PFSK-1 (cell line): ENCODE measurements around the gene STX1A.

Experiments
- POLR2AphosphoS5 ChIP-seq: IDR thresholded peaks from 2 replicates; pipeline ENCODE4 v1.6.1; 2012; ENCODE audit warnings: low read depth, mild to moderate bottlenecking, control low read depth, low read length, moderate library complexity
- REST ChIP-seq, 2 experiments: IDR thresholded peaks; 2 replicates each; pipeline versions ENCODE4 v1.6.1 to v1.8.0; 2011 to 2012; ENCODE audit warnings: low read depth in 2 of 2, low read length in 2 of 2, control low read depth in 1 of 2, inconsistent platforms in 1 of 2, mild to moderate bottlenecking in 1 of 2, moderate library complexity in 1 of 2; ENCODE audit not compliant: insufficient read depth in 1 of 2
- SIN3A ChIP-seq: IDR thresholded peaks from 2 replicates; pipeline ENCODE4 v1.6.1; 2012; ENCODE audit warnings: mild to moderate bottlenecking, low read length, moderate library complexity, borderline replicate concordance; ENCODE audit not compliant: insufficient read depth
- TAF1 ChIP-seq: IDR thresholded peaks from 2 replicates; pipeline ENCODE4 v1.6.1; 2012; ENCODE audit warnings: low read length, control low read depth, borderline replicate concordance; ENCODE audit not compliant: insufficient read depth

DNA sequence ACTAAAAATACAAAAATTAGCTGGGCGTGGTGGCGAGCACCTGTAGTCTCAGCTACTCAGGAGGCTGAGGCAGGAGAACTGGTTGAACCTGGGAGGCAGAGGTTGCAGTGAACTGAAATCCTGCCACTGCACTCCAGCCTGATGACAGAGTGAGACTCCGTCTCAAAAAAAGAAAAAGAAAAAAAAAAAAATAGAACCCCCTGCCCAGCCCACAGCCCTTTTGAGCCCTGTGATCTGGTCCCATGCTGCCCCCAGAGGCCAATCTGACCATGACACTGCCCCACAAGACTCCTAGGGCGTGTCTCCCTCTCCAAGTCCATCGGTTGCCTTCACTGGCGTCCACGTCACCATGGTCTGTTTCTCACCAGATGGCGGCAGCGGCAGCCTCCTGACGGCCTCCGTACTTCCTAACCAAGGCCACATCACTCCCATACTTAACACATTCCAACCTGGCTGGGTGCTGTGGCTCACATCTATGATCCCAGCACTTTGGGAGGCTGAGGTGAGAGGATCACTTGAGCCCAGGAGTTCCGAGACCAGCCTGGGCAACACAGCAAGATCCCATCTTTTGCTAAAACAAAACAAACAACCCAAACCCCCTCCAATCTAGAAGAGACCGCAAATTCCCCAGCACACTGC lies 18.0 kb downstream of the STX1A start:
- TF ChIP-seq POLR2AphosphoS5: no peak
- TF ChIP-seq TAF1: no peak
- no peak for TF ChIP-seq REST (IDR thresholded peaks at IDR 0.05; ENCODE audit: insufficient read depth in 1 of 2, low read depth in 2 of 2, low read length in 2 of 2)
- no peak for TF ChIP-seq SIN3A
